Measurements from ENCODE around the gene MAL.

GRCh38 chr2:95058989-95059641 lies 33.6 kb downstream of the MAL start:
- TF ChIP-seq CTCF (IDR thresholded peaks at IDR 0.05) (no peak), POLR2A (IDR thresholded peaks at IDR 0.05) (peak in 1 of 2 donors; percentile 42), EP300 (IDR thresholded peaks at IDR 0.05) (peak in 1 of 2 donors; percentile 34)

All from tibial nerve (tissue), 4 donors.